Suprapubic skin (tissue), 4 donors: ENCODE results near the gene DAGLA. TPM values are rescaled to one million over a fixed set of nuclear protein-coding genes. Genes with fewer than 3 reads are reported as not detected.

Experiments used
- DNase-seq, 2 donors: peaks; one replicate each; pipeline ENCODE4 v3.0.0-alpha.2; 2019; ENCODE audit warnings: low spot score in 2 of 2
- H3K27ac ChIP-seq: fragments of 200-600 bp; sonication (generic); one replicate; pipeline ENCODE4 v1.5.1; 2019
- H3K27me3 ChIP-seq: fragments of 200-600 bp; sonication (generic); one replicate; pipeline ENCODE4 v1.5.1; 2019
- H3K36me3 ChIP-seq: fragments of 200-600 bp; sonication (generic); one replicate; pipeline ENCODE4 v1.5.1; 2019
- H3K4me1 ChIP-seq: fragments of 200-600 bp; sonication (generic); one replicate; pipeline ENCODE4 v1.5.1; 2019
- H3K4me3 ChIP-seq: fragments of 200-600 bp; sonication (generic); one replicate; pipeline ENCODE4 v1.5.1; 2019; ENCODE audit warnings: mild to moderate bottlenecking
- H3K9me3 ChIP-seq: fragments of 200-600 bp; sonication (generic); one replicate; pipeline ENCODE4 v1.5.1; 2019
- CTCF ChIP-seq, 2 donors: fragments of 200-600 bp in 1 of 2; fragments of 450-650 bp in 1 of 2; sonication (generic) in 1 of 2; IDR thresholded peaks; one replicate each; pipeline ENCODE4 v1.5.1; 2016 to 2019; ENCODE audit warnings: antibody characterized with exemption in 2 of 2, mild to moderate bottlenecking in 1 of 2, moderate library complexity in 1 of 2
- EP300 ChIP-seq: sonication (generic); formaldehyde crosslinking; IDR thresholded peaks from one replicate; pipeline ENCODE4 v1.6.1; 2017; ENCODE audit warnings: antibody characterized with exemption
- POLR2A ChIP-seq, 2 donors: fragments of 450-650 bp; IDR thresholded peaks; one replicate each; pipeline ENCODE4 v1.6.1; 2017; ENCODE audit warnings: antibody characterized with exemption in 2 of 2, mild to moderate bottlenecking in 2 of 2, moderate library complexity in 2 of 2
- POLR2AphosphoS5 ChIP-seq, 3 donors: sonication (generic); formaldehyde crosslinking; IDR thresholded peaks; one replicate each; pipeline ENCODE4 v1.6.1; 2017; ENCODE audit warnings: antibody characterized with exemption in 3 of 3
- WGBS: methylation state at CpG from one replicate; pipeline ENCODE4 v1.1.5; 2018; 5-methylcytosine and 5-hydroxymethylcytosine counted together
- total RNA-seq, 4 donors: library from RNA; depleted of rRNA; stranded (reverse); fragments of >200 nt; gene quantifications; one replicate each; pipeline ENCODE4 v1.1.0, GENCODE V29; 2016

Gene DAGLA
- total RNA-seq, 4 donors from 2014 or later = 0.64 to 1.2 (median 0.87) TPM

DNA sequence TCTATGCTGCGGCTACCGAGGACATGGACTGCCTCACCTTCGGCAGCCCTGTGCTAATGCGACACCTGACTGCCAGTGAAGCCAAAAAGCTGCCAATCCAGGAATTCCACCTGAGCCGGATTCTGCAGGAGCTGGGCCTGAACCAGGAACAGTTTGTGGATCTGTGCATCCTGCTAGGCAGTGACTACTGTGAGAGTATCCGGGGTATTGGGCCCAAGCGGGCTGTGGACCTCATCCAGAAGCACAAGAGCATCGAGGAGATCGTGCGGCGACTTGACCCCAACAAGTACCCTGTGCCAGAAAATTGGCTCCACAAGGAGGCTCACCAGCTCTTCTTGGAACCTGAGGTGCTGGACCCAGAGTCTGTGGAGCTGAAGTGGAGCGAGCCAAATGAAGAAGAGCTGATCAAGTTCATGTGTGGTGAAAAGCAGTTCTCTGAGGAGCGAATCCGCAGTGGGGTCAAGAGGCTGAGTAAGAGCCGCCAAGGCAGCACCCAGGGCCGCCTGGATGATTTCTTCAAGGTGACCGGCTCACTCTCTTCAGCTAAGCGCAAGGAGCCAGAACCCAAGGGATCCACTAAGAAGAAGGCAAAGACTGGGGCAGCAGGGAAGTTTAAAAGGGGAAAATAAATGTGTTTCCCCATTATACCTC lies 115.8 kb downstream of the DAGLA start:
- Histone ChIP-seq H3K9me3 (no peaks in the 10 kb centered on the region), H3K27me3 (no peaks in the 10 kb centered on the region), H3K36me3 (peaks cover 10% of the 10 kb centered on the region), H3K27ac (no peak overlapping the region), H3K4me1 (peaks cover 29% of the 10 kb centered on the region), H3K4me3 (no peak overlapping the region)
- 86% methylated on average over 15 of the region's 18 CpGs for WGBS
- TF ChIP-seq CTCF (IDR thresholded peaks at IDR 0.05) = no peak
- TF ChIP-seq POLR2A (IDR thresholded peaks at IDR 0.05) = no peak
- no peak for TF ChIP-seq EP300
- TF ChIP-seq POLR2AphosphoS5 (IDR thresholded peaks at IDR 0.05) = no peak
- no peak for DNase-seq

Other genes with a start within 250 kb of the DAGLA start
- 1 to 10 TPM in 3 of 4 donors, not detected in 1; 1.1 to 2.1 (median 1.2) TPM for gene LRRC10B, start 171.6 kb upstream of the DAGLA start, total RNA-seq
- gene SYT7, start 99.3 kb upstream of the DAGLA start, total RNA-seq = 1 to 10 TPM; 5.4 to 8.4 (median 7.5) TPM
- 1 to 10 TPM in 1 of 4 donors, under 1 TPM in 3; 0.24 to 2.8 (median 0.83) TPM for gene MYRF, start 72.2 kb downstream of the DAGLA start, total RNA-seq
- 10 to 100 TPM; 29.7 to 44.8 (median 35.9) TPM for gene TMEM258, start 112.2 kb downstream of the DAGLA start, total RNA-seq
- 10 to 100 TPM in 2 of 4 donors, 1 to 10 TPM in 2; 6.9 to 14.0 (median 9.2) TPM for gene FEN1, start 112.5 kb downstream of the DAGLA start, total RNA-seq
- gene FADS1, start 136.6 kb downstream of the DAGLA start, total RNA-seq = 10 to 100 TPM; 16.4 to 69.6 (median 46.6) TPM
- 100 to 1,000 TPM; 130 to 455 (median 327) TPM for gene FADS2, start 147.9 kb downstream of the DAGLA start, total RNA-seq
- 10 to 100 TPM; 12.7 to 24.7 (median 17.9) TPM for gene FADS3, start 211.2 kb downstream of the DAGLA start, total RNA-seq
- gene RAB3IL1, start 237.2 kb downstream of the DAGLA start, total RNA-seq = 1 to 10 TPM; 2.6 to 8.9 (median 5.4) TPM